ENCODE measurements around the gene PPP6R2. TPM values are rescaled to one million over a fixed set of nuclear protein-coding genes. Genes with fewer than 3 reads are reported as not detected.

Gene PPP6R2
- total RNA-seq, 4 donors from 2014 or later: 23.8 to 86.3 (median 37.0) TPM

- no peak for TF ChIP-seq CTCF (IDR thresholded peaks at IDR 0.05; ENCODE audit: low read depth)
Measured at GRCh38 chr22:50337262-50338041, 5.7 kb upstream of the PPP6R2 start.

GRCh38 chr22:50338042-50338573, 5.0 kb upstream of the PPP6R2 start:
- TF ChIP-seq CTCF (IDR thresholded peaks at IDR 0.05; ENCODE audit: low read depth): no peak

- no peak for TF ChIP-seq CTCF (IDR thresholded peaks at IDR 0.05; ENCODE audit: low read depth)
Measured at GRCh38 chr22:50338860-50339462, 4.2 kb upstream of the PPP6R2 start.

GRCh38 chr22:50339945-50340879, 2.9 kb upstream of the PPP6R2 start:
- no peak for TF ChIP-seq CTCF (IDR thresholded peaks at IDR 0.05; ENCODE audit: low read depth)

- TF ChIP-seq CTCF (IDR thresholded peaks at IDR 0.05; ENCODE audit: low read depth): no peak
Measured at GRCh38 chr22:50341977-50342650, 1.0 kb upstream of the PPP6R2 start.

- TF ChIP-seq CTCF (IDR thresholded peaks at IDR 0.05; ENCODE audit: low read depth): no peak
Measured at GRCh38 chr22:50343541-50343935, 411 bp downstream of the PPP6R2 start.

Measured in subcutaneous adipose tissue (tissue), 4 donors.